MCF 10A (cell line): ENCODE measurements around the gene ARHGAP40. TPM values are rescaled to one million over a fixed set of nuclear protein-coding genes. Genes with fewer than 3 reads are reported as not detected.
"Not testable (repeated sequence)": the region's sequence is repeated elsewhere in the genome, so short reads cannot be mapped to it uniquely, and the experiment has no call there.

ENCODE experiments used
- BruUV-seq: library from RNA; stranded (reverse); fragments of 400-500 nt; replicated peaks from 2 replicates; lab custom pipeline; 2021; lab: Mats Ljungman, UMichigan
- CTCF ChIA-PET: fragments of 300-600 bp; sonication (Branson Sonifier 250); formaldehyde crosslinking; extraction: SDS; loops from one replicate; lab custom pipeline; 2021; ENCODE audit warnings: antibody characterized with exemption, inconsistent platforms; lab: Yijun Ruan, JAX
- POLR2A ChIA-PET: fragments of 300-600, 350-650 bp; sonication (Branson Sonifier 250); formaldehyde crosslinking; extraction: SDS; loops from one replicate; lab custom pipeline; 2020; ENCODE audit warnings: antibody characterized with exemption, inconsistent platforms; lab: Yijun Ruan, JAX
- DNase-seq: peaks from one replicate; pipeline ENCODE4 v3.0.0-alpha.2; 2018; ENCODE audit not compliant: unreplicated experiment
- H3K27ac Mint-ChIP-seq: one replicate; pipeline ENCODE4 v1.8.0; 2022; ENCODE audit warnings: mild to moderate bottlenecking, low read depth, mixed read lengths; ENCODE audit not compliant: unreplicated experiment
- H3K27me3 Mint-ChIP-seq: one replicate; pipeline ENCODE4 v1.8.0; 2022; ENCODE audit warnings: mixed read lengths; ENCODE audit not compliant: insufficient read depth, unreplicated experiment
- H3K36me3 Mint-ChIP-seq: one replicate; pipeline ENCODE4 v1.8.0; 2022; ENCODE audit warnings: mild to moderate bottlenecking, moderate library complexity, mixed read lengths; ENCODE audit not compliant: insufficient read depth, unreplicated experiment
- H3K4me1 Mint-ChIP-seq: one replicate; pipeline ENCODE4 v1.8.0; 2022; ENCODE audit warnings: mixed read lengths; ENCODE audit not compliant: insufficient read depth, unreplicated experiment
- H3K4me3 Mint-ChIP-seq: one replicate; pipeline ENCODE4 v1.8.0; 2022; ENCODE audit warnings: mild to moderate bottlenecking, moderate library complexity, mixed read lengths; ENCODE audit not compliant: unreplicated experiment
- H3K9me3 Mint-ChIP-seq: one replicate; pipeline ENCODE4 v1.8.0; 2022; ENCODE audit warnings: mixed read lengths; ENCODE audit not compliant: unreplicated experiment
- CTCF ChIP-seq: fragments of 200-600 bp; IDR thresholded peaks from one replicate; pipeline ENCODE4 v1.8.0; 2022; ENCODE audit warnings: antibody characterized with exemption, mild to moderate bottlenecking; ENCODE audit not compliant: unreplicated experiment
- intact Hi-C: fragments of 100-400 bp; cut with micrococcal nuclease; formaldehyde crosslinking; loops from 2 replicates; pipeline ENCODE4 v1.14.1; 2022
- total RNA-seq: library from RNA; stranded (reverse); gene quantifications from 2 replicates; pipeline ENCODE4 v1.2.3, GENCODE V29; 2022

Gene ARHGAP40
- total RNA-seq, 1 experiment from 2014 or later, result not detected

- CTCF ChIA-PET, result no interaction called here
- peaks cover under 1% of the 10 kb centered on the region for H3K27me3 Mint-ChIP-seq
- no TSS peak for BruUV-seq
- H3K4me1 Mint-ChIP-seq, result no peaks in the 10 kb centered on the region
- POLR2A ChIA-PET, result interaction anchor here (0.6 to 0.7 kb wide), 2 partner anchors 13 to 1442 kb away, joined by 3 to 4 read pairs; no protein-coding TSS in a partner anchor
- H3K36me3 Mint-ChIP-seq, result no peaks in the 10 kb centered on the region
- no peak overlapping the region for H3K4me3 Mint-ChIP-seq
- H3K9me3 Mint-ChIP-seq, result no peaks in the 10 kb centered on the region
- intact Hi-C loops, result no loop called here
- no peak for DNase-seq
- no peak for TF ChIP-seq CTCF
- no peak overlapping the region for H3K27ac Mint-ChIP-seq
These were observed 9.9 kb upstream of the ARHGAP40 start for GRCh38 chr20:38591474-38592410.

- H3K4me1 Mint-ChIP-seq, intact Hi-C loops, BruUV-seq, CTCF ChIA-PET, H3K27ac Mint-ChIP-seq, POLR2A ChIA-PET, DNase-seq, H3K27me3 Mint-ChIP-seq, H3K9me3 Mint-ChIP-seq, H3K36me3 Mint-ChIP-seq, H3K4me3 Mint-ChIP-seq: not testable (repeated sequence)
These were observed 9.2 kb upstream of the ARHGAP40 start for GRCh38 chr20:38592411-38592790.

GRCh38 chr20:38594281-38594680 lies 7.3 kb upstream of the ARHGAP40 start:
- CTCF ChIA-PET, BruUV-seq, DNase-seq: not testable (repeated sequence)

GRCh38 chr20:38595886-38596285 lies 5.7 kb upstream of the ARHGAP40 start:
- POLR2A ChIA-PET, DNase-seq, H3K36me3 Mint-ChIP-seq, H3K9me3 Mint-ChIP-seq, H3K4me3 Mint-ChIP-seq, intact Hi-C loops, BruUV-seq, H3K27ac Mint-ChIP-seq, CTCF ChIA-PET, H3K4me1 Mint-ChIP-seq: not testable (repeated sequence)
- H3K27me3 Mint-ChIP-seq, result peaks cover 15% of the 10 kb centered on the region

More at GRCh38 chr20:38594281-38594680, 7.3 kb upstream of the ARHGAP40 start:
- H3K4me3 Mint-ChIP-seq, H3K4me1 Mint-ChIP-seq, H3K9me3 Mint-ChIP-seq, H3K36me3 Mint-ChIP-seq, POLR2A ChIA-PET, H3K27ac Mint-ChIP-seq, intact Hi-C loops: not testable (repeated sequence)
- peaks cover 15% of the 10 kb centered on the region for H3K27me3 Mint-ChIP-seq

GRCh38 chr20:38599410-38599882 lies 2.2 kb upstream of the ARHGAP40 start:
- Mint-ChIP-seq H3K27me3 (peaks cover 15% of the 10 kb centered on the region), H3K4me1 (peaks cover 19% of the 10 kb centered on the region), H3K9me3 (no peaks in the 10 kb centered on the region), H3K27ac (no peak overlapping the region), H3K36me3 (no peaks in the 10 kb centered on the region), H3K4me3 (no peak overlapping the region)
- ChIA-PET CTCF (interaction anchor here (0.6 to 0.9 kb wide), 5 partner anchors 52 to 843 kb away, joined by 3 read pairs; no protein-coding TSS in a partner anchor), POLR2A (no interaction called here)
- intact Hi-C loops, result no loop called here
- BruUV-seq, result no TSS peak
- no peak for TF ChIP-seq CTCF
- peak; percentile 72 for DNase-seq
